Measurements from ENCODE around the gene MAP3K3.

DNA sequence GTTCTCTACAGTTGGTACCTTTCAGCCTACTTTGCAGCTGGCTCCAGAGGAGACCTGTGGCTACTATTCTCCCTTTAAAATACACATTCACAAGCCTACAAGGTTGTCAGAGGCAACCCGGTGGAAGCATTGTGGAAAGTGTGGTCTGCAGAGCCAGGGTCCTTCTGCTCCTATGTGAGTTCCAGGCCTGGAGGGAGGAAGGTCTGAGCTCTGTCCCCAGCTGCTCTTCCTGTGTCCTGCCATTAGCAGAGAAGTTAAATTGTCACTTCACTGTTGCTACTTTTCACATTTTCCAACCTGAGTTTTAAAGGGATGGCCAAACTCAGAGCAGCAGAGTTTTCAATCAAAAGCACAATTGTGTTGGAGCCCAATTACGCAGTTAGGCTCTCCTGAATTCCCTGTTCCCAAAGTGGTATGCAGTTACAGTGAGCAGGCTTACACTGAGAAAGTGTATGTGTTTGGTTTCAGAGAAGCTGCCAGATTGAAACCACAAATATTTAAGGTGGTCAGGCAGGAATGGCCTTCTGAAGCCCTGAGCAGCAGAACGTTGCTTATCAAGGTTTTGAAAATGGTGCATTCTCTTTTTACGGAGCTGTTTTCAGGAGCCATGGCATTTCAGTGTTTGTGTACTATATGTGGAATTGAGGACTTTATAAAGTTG is 25.0 kb downstream of the MAP3K3 start:
- TF ChIP-seq CTCF (IDR thresholded peaks at IDR 0.05) (no peak), POLR2AphosphoS5 (IDR thresholded peaks at IDR 0.05) (no peak), POLR2A (IDR thresholded peaks at IDR 0.05) (no peak)

All from suprapubic skin (tissue), 4 donors.